Measurements from ENCODE around the gene SLC13A3.

DNA sequence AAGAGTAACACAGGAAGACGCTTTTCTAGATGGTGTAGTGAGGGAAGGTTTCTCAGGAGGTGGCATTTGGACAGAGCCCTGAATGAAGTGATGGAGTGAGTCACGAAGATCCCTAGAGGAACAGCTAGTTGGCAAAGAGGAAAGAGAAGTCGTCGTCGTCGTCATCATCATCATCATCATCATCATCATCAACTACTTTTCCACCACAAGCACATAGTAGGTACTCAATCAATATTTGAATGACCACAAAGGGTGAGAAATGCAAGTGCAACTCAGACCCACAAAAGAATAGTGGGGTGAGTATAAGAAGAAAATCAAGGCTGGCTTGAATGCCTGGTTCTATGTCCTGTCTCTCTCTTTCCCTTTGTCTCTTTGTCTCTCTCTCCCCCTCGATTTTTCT is 72.5 kb downstream of the SLC13A3 start:
- TF ChIP-seq, protein P1, sequence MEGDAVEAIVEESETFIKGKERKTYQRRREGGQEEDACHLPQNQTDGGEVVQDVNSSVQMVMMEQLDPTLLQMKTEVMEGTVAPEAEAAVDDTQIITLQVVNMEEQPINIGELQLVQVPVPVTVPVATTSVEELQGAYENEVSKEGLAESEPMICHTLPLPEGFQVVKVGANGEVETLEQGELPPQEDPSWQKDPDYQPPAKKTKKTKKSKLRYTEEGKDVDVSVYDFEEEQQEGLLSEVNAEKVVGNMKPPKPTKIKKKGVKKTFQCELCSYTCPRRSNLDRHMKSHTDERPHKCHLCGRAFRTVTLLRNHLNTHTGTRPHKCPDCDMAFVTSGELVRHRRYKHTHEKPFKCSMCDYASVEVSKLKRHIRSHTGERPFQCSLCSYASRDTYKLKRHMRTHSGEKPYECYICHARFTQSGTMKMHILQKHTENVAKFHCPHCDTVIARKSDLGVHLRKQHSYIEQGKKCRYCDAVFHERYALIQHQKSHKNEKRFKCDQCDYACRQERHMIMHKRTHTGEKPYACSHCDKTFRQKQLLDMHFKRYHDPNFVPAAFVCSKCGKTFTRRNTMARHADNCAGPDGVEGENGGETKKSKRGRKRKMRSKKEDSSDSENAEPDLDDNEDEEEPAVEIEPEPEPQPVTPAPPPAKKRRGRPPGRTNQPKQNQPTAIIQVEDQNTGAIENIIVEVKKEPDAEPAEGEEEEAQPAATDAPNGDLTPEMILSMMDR (conservative IDR thresholded peaks at IDR 0.05) = no peak
- TF ChIP-seq EZH2 (IDR thresholded peaks at IDR 0.05; ENCODE audit: low read depth) = no peak

Data from PC-9 (cell line).